Ishikawa (cell line): Measurements from ENCODE around the gene SESTD1.
A peak's percentile ranks its signal among the peaks of the same experiment; 100 is the strongest.

Source experiments
- CEBPB ChIP-seq: IDR thresholded peaks from 2 replicates; pipeline ENCODE4 v1.6.1; 2012
- CREB1 ChIP-seq: IDR thresholded peaks from 2 replicates; pipeline ENCODE4 v1.6.1; 2012; ENCODE audit warnings: low read depth
- EGR1 ChIP-seq: IDR thresholded peaks from 2 replicates; pipeline ENCODE4 v1.6.1; 2012
- EP300 ChIP-seq: IDR thresholded peaks from 2 replicates; pipeline ENCODE4 v1.6.1; 2012; ENCODE audit warnings: borderline replicate concordance
- FOXM1 ChIP-seq: IDR thresholded peaks from 2 replicates; pipeline ENCODE4 v1.6.1; 2012; ENCODE audit warnings: low read depth, borderline replicate concordance
- NFIC ChIP-seq: IDR thresholded peaks from 2 replicates; pipeline ENCODE4 v1.6.1; 2012
- RAD21 ChIP-seq: IDR thresholded peaks from 2 replicates; pipeline ENCODE4 v1.6.1; 2012; ENCODE audit warnings: low read depth
- TAF1 ChIP-seq: IDR thresholded peaks from 2 replicates; pipeline ENCODE4 v1.6.1; 2012; ENCODE audit warnings: low read depth, mild to moderate bottlenecking
- TCF12 ChIP-seq: IDR thresholded peaks from 2 replicates; pipeline ENCODE4 v1.6.1; 2012; ENCODE audit warnings: low read depth
- TEAD4 ChIP-seq: IDR thresholded peaks from 2 replicates; pipeline ENCODE4 v1.6.1; 2012
- YY1 ChIP-seq: IDR thresholded peaks from 2 replicates; pipeline ENCODE4 v1.6.1; 2012; ENCODE audit warnings: low read depth
- ZBTB7A ChIP-seq: IDR thresholded peaks from 2 replicates; pipeline ENCODE4 v1.6.1; 2012; ENCODE audit warnings: low read depth
- TF ChIP-seq, protein P1 (sequence below): IDR thresholded peaks from 2 replicates; pipeline ENCODE4 v1.6.1; 2012; ENCODE audit warnings: low read depth, mild to moderate bottlenecking
- TF ChIP-seq, protein P2 (sequence below): IDR thresholded peaks from 2 replicates; pipeline ENCODE4 v1.6.1; 2012
- TF ChIP-seq, protein P3 (sequence below): IDR thresholded peaks from 2 replicates; pipeline ENCODE4 v1.6.1; 2012

The SESTD1 gene

DNA sequence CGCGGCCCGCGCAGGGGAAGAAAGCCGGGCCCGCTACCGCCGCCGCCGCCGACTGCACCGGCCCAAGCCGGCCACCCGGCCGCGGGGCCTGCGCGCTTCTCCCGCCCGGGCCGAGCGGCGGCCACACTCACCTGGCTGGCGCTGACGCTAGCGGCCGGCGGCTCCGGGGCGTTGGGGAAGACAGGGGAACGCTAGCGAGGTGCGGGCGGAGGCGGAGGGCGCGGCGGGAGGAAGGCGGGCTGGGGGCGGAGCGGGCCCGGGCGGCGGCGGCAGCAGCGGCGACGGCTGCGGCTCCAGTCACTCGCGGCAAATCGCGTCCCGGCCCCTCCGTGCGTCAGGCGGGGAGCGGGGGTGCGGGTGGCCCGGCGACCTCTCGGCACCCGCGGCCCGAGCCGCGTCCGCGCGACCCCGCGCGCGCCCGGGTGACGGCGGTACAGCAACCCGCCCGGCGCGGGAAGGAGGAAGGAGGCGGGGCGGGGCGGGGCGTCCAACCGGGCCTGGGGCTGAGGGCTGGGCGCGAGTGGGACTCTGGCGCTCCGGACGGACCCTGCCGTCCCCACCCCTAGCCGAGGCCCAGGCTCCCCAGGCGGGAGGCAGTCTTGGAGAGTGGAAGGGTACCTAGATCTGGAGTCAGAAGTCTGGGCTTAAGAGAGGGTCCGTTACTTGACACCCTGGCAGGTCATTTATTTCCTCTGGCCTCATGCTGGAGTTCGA lies at the start of gene SESTD1:
SESTD1 (minus strand) TSS at position 465 of the 714 bp plus-strand sequence. CDS start 72,991 bp downstream, outside the sequence.
- TF ChIP-seq CREB1 (no peak), NFIC (no peak), EP300 (no peak), EGR1 (0 out of 2 replicates have a peak, but pooled peaks have one; percentile 15), CEBPB (no peak), TCF12 (no peak), ZBTB7A (peak; percentile 68; the same call in 1 of the 2 replicates), FOXM1 (no peak), TEAD4 (no peak), RAD21 (no peak), TAF1 (peak; percentile 26; the same call in 1 of the 2 replicates), YY1 (no peak)
- TF ChIP-seq, protein P1, sequence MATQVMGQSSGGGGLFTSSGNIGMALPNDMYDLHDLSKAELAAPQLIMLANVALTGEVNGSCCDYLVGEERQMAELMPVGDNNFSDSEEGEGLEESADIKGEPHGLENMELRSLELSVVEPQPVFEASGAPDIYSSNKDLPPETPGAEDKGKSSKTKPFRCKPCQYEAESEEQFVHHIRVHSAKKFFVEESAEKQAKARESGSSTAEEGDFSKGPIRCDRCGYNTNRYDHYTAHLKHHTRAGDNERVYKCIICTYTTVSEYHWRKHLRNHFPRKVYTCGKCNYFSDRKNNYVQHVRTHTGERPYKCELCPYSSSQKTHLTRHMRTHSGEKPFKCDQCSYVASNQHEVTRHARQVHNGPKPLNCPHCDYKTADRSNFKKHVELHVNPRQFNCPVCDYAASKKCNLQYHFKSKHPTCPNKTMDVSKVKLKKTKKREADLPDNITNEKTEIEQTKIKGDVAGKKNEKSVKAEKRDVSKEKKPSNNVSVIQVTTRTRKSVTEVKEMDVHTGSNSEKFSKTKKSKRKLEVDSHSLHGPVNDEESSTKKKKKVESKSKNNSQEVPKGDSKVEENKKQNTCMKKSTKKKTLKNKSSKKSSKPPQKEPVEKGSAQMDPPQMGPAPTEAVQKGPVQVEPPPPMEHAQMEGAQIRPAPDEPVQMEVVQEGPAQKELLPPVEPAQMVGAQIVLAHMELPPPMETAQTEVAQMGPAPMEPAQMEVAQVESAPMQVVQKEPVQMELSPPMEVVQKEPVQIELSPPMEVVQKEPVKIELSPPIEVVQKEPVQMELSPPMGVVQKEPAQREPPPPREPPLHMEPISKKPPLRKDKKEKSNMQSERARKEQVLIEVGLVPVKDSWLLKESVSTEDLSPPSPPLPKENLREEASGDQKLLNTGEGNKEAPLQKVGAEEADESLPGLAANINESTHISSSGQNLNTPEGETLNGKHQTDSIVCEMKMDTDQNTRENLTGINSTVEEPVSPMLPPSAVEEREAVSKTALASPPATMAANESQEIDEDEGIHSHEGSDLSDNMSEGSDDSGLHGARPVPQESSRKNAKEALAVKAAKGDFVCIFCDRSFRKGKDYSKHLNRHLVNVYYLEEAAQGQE, result no peak
- TF ChIP-seq, protein P2, sequence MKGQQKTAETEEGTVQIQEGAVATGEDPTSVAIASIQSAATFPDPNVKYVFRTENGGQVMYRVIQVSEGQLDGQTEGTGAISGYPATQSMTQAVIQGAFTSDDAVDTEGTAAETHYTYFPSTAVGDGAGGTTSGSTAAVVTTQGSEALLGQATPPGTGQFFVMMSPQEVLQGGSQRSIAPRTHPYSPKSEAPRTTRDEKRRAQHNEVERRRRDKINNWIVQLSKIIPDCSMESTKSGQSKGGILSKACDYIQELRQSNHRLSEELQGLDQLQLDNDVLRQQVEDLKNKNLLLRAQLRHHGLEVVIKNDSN, result no peak
- TF ChIP-seq, protein P3, sequence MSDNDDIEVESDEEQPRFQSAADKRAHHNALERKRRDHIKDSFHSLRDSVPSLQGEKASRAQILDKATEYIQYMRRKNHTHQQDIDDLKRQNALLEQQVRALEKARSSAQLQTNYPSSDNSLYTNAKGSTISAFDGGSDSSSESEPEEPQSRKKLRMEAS, result peak; percentile 75

DNA sequence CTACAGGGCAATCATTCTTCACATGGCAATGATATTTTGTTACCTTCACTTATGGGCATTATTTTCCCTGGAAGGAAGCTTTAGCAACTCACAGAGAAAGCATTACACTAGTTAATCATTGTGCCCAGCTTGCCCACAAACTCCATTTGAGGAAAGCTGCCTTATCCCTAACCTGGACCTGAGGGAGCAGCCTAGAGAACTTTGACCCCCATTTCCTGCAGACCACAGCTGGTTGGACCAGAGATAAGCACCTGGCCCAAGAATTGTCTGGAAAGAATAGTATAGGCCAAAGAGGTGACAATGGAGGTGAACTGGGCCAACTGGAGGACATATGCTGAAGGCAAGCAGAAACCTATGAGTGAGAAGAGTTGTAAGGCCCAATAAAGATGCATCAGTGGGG lies 48.4 kb upstream of the SESTD1 start:
- TF ChIP-seq TEAD4 (no peak), NFIC (no peak), EP300 (no peak), YY1 (no peak), TAF1 (no peak)

DNA sequence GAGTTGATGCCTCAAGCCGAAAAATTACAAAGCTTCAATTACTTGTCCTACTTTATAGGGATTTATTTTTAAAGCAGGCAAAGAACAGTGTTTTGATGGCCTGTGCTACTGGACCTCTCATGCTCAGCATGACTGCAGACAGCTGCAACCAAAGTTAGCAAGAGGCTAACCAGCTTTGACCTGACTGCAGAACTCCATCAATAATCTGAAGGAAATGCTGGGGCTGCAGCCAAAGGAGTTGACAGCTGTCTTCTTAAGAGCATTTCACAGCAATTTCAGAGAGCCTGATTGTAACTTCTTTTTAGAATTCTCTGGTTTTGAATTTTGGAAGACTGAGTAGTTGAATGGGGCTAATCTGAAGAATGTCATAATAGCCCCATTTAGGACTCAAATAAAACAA lies 46.5 kb upstream of the SESTD1 start:
- TF ChIP-seq YY1, result no peak
- no peak for TF ChIP-seq EP300
- no peak for TF ChIP-seq CREB1
- no peak for TF ChIP-seq ZBTB7A
- TF ChIP-seq TCF12, result no peak
- no peak for TF ChIP-seq NFIC
- TF ChIP-seq, protein P1, result no peak
- no peak for TF ChIP-seq RAD21
- TF ChIP-seq, protein P3, result no peak
- TF ChIP-seq TAF1, result no peak
- TF ChIP-seq FOXM1, result no peak
- TF ChIP-seq CEBPB, result no peak
- TF ChIP-seq EGR1, result no peak
- TF ChIP-seq, protein P2, result no peak
- TF ChIP-seq TEAD4, result no peak

GRCh38 chr2:179307616-179308371 lies 43.2 kb upstream of the SESTD1 start:
- no peak for TF ChIP-seq NFIC
- no peak for TF ChIP-seq EGR1
- TF ChIP-seq CEBPB, result no peak
- TF ChIP-seq, protein P1, result no peak
